Stimulated activated CD8-positive, alpha-beta memory T cell treated with anti-CD3 and anti-CD28 coated beads, Interleukin-12 subunit alpha, Interleukin-12 subunit beta, amount 100 ng/mL, for 24 hours (primary cell): Measurements from ENCODE around the gene DDX51.

ENCODE experiments used
- DNase-seq: peaks from one replicate; pipeline ENCODE4 v3.0.0-alpha.2; 2020; ENCODE audit errors: extremely low read depth

DDX51 gene

GRCh38 chr12:132179431-132180362 is 35.6 kb upstream of the DDX51 start:
- no peak for DNase-seq

- DNase-seq: no peak
Measured at GRCh38 chr12:132178801-132179401, 34.8 kb upstream of the DDX51 start.

GRCh38 chr12:132178316-132178715 is 34.2 kb upstream of the DDX51 start:
- no peak for DNase-seq

GRCh38 chr12:132176920-132177551 is 32.9 kb upstream of the DDX51 start:
- DNase-seq: no peak

GRCh38 chr12:132176385-132176919 is 32.3 kb upstream of the DDX51 start:
- DNase-seq: no peak

- no peak for DNase-seq
Measured at GRCh38 chr12:132175496-132176384, 31.6 kb upstream of the DDX51 start.

- DNase-seq: no peak
Measured at GRCh38 chr12:132174839-132175490, 30.8 kb upstream of the DDX51 start.

GRCh38 chr12:132174015-132174838 is 30.1 kb upstream of the DDX51 start:
- DNase-seq: no peak

- no peak for DNase-seq
Measured at GRCh38 chr12:132173135-132174014, 29.3 kb upstream of the DDX51 start.

GRCh38 chr12:132172619-132173018 is 28.5 kb upstream of the DDX51 start:
- no peak for DNase-seq

GRCh38 chr12:132171968-132172521 is 27.9 kb upstream of the DDX51 start:
- no peak for DNase-seq

- no peak for DNase-seq
Measured at GRCh38 chr12:132171293-132171967, 27.3 kb upstream of the DDX51 start.

- DNase-seq: no peak
Measured at GRCh38 chr12:132170637-132171292, 26.6 kb upstream of the DDX51 start.

- DNase-seq: no peak
Measured at GRCh38 chr12:132170094-132170636, 26.0 kb upstream of the DDX51 start.

- no peak for DNase-seq
Measured at GRCh38 chr12:132169376-132169775, 25.3 kb upstream of the DDX51 start.

- no peak for DNase-seq
Measured at GRCh38 chr12:132168311-132169031, 24.4 kb upstream of the DDX51 start.
